BE2C (cell line): Measurements from ENCODE around the gene ACE2. TPM values are rescaled to one million over a fixed set of nuclear protein-coding genes. Genes with fewer than 3 reads are reported as not detected.
"Not testable (repeated sequence)": the region's sequence is repeated elsewhere in the genome, so short reads cannot be mapped to it uniquely, and the experiment has no call there.

Source experiments
- DNase-seq: peaks from one replicate; pipeline ENCODE4 v3.0.0-alpha.2; 2020
- H3K27me3 ChIP-seq: fragments of 250-450 bp; sonication (Bioruptor Pico); 2 replicates; pipeline ENCODE4 v1.5.1; 2020; ENCODE audit warnings: mild to moderate bottlenecking
- H3K36me3 ChIP-seq: fragments of 250-450 bp; sonication (Bioruptor Pico); 2 replicates; pipeline ENCODE4 v1.5.1; 2020; ENCODE audit warnings: mild to moderate bottlenecking
- H3K4me1 ChIP-seq: fragments of 250-450 bp; sonication (Bioruptor Pico); 2 replicates; pipeline ENCODE4 v1.5.1; 2020
- H3K4me3 ChIP-seq: 2 replicates; pipeline ENCODE4 v1.5.1; 2011; ENCODE audit warnings: low read depth, low read length
- H3K9me3 ChIP-seq: fragments of 250-450 bp; sonication (Bioruptor Pico); 2 replicates; pipeline ENCODE4 v1.5.1; 2020
- polyA plus RNA-seq: library from polyadenylated mRNA; unstranded; fragments of >200 nt; gene quantifications from one replicate; pipeline ENCODE4 v1.2.1, GENCODE V29; 2012; ENCODE audit warnings: low read depth, missing spikeins; ENCODE audit not compliant: insufficient read length, insufficient read depth
- TF ChIP-seq, protein P1 (sequence below): IDR thresholded peaks from 2 replicates; pipeline ENCODE4 v1.5.1; 2012; ENCODE audit warnings: mild to moderate bottlenecking, low read depth, low read length

The ACE2 gene
- polyA plus RNA-seq = not detected

DNA sequence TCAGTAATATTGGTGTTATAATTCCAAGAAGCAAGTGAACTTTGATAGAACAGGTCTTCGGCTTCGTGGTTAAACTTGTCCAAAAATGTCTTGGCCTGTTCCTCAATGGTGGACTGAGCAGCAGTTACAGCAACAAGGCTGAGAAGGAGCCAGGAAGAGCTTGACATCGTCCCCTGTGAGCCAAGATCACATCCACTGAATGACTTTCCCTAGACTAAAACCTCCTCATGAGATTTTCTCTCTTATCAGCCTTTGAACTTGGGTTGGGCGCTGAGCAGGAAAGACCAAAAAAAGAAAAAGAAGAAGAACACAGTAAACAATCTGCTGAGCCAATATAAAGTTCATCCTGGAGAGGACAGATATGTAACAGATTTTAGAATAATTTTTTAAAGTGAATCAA is at the start of gene ACE2:
ACE2 (minus strand) TSS at position 216 of the 400 bp plus-strand sequence; CDS start at position 167, 49 bp downstream.
- Histone ChIP-seq H3K27me3 (no peaks in the 10 kb centered on the region), H3K36me3 (no peaks in the 10 kb centered on the region), H3K9me3 (no peaks in the 10 kb centered on the region), H3K4me1 (no peaks in the 10 kb centered on the region), H3K4me3 (no peak within 1 kb of the TSS)
- TF ChIP-seq, protein P1, sequence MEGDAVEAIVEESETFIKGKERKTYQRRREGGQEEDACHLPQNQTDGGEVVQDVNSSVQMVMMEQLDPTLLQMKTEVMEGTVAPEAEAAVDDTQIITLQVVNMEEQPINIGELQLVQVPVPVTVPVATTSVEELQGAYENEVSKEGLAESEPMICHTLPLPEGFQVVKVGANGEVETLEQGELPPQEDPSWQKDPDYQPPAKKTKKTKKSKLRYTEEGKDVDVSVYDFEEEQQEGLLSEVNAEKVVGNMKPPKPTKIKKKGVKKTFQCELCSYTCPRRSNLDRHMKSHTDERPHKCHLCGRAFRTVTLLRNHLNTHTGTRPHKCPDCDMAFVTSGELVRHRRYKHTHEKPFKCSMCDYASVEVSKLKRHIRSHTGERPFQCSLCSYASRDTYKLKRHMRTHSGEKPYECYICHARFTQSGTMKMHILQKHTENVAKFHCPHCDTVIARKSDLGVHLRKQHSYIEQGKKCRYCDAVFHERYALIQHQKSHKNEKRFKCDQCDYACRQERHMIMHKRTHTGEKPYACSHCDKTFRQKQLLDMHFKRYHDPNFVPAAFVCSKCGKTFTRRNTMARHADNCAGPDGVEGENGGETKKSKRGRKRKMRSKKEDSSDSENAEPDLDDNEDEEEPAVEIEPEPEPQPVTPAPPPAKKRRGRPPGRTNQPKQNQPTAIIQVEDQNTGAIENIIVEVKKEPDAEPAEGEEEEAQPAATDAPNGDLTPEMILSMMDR = no peak
- DNase-seq = no peak

DNA sequence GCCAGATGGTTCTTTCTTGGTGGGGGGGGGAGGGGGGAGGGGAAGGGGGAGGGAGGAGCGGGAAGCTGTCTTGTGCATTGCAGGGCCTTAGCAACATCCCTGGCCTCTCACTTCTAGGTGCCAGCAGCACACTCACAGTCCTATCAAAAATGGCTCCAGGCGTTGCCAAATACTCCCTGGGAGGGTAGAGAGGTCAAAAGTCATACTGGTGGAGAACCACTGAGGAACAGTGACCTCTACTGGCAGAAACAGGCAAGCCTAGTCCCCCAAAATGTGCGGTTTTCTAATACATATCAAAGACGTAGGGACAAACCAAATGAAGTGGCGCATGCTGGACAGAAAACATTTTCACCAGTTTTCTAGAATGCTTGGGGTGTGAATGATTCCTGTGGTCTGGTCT is 46.8 kb upstream of the ACE2 start:
- not testable (repeated sequence) for H3K36me3 ChIP-seq, DNase-seq, H3K9me3 ChIP-seq, H3K4me1 ChIP-seq, H3K4me3 ChIP-seq, H3K27me3 ChIP-seq

DNA sequence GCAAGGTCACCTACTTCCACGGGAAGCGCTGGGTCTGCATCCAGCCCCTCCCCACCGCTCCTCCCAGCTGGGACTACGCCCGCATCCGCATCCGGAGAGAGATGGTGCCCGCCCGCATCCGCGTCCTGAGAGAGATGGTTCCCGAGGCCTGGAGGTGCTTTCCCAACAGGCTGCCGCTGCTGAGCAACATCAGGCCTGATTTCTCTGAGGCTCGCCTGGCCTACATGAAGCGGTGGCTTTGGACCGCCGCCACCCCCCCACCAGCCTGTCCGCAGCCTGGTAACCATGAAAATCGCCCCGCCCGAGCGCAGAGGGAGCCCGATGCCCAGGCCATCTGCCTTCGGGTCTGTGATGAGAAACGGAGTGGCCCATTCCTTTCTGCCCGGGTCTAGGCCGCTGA is 45.8 kb upstream of the ACE2 start:
- Histone ChIP-seq H3K4me3 (no peak overlapping the region), H3K4me1 (no peaks in the 10 kb centered on the region), H3K27me3 (no peaks in the 10 kb centered on the region), H3K9me3 (no peaks in the 10 kb centered on the region), H3K36me3 (no peaks in the 10 kb centered on the region)
- TF ChIP-seq, protein P1 = no peak
- no peak for DNase-seq

DNA sequence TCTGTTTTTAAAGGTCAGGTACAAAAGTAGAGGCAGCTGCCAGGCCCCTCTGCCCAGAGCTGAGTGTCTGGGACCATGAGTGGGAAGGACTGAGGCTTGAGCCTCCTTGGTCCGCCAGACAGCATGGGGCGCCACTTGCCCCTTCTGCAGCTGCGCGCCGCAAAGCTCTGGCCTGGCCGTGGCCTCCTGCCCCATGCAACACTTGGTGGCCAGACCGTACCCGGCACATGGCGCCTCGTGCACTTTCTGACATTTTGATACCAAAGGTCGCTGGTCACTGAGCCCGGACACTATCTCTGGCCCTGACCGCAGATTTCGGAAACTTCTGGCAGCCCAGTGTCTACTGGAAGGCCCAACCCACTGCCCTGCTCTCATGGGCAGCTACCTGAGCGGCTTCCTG is 45.3 kb upstream of the ACE2 start:
- TF ChIP-seq, protein P1 = no peak
- Histone ChIP-seq H3K36me3 (no peaks in the 10 kb centered on the region), H3K4me1 (no peaks in the 10 kb centered on the region), H3K9me3 (no peaks in the 10 kb centered on the region), H3K4me3 (no peak overlapping the region), H3K27me3 (no peaks in the 10 kb centered on the region)
- no peak for DNase-seq

DNA sequence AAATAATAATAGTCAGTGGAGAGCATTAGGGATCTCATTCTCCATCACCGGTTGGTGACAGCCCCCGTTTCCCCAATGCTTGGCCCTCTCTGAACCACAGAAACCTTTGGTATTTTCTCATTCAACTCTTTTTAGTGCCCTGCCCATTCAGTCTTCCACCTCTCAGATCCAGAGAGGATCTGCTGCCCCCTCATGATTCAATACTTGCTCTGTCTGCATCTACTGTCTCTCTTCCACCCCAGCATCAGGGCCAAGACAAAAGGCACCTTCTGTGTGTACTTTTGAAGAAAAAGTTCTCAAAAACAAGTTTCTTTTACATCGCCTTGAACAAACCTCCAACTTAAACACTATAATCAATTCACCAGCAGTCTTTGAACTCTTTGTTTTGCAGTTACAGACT is 44.5 kb upstream of the ACE2 start:
- no peak for DNase-seq
- Histone ChIP-seq H3K4me3 (no peak overlapping the region), H3K4me1 (no peaks in the 10 kb centered on the region), H3K36me3 (no peaks in the 10 kb centered on the region), H3K9me3 (no peaks in the 10 kb centered on the region), H3K27me3 (no peaks in the 10 kb centered on the region)
- TF ChIP-seq, protein P1 = no peak

DNA sequence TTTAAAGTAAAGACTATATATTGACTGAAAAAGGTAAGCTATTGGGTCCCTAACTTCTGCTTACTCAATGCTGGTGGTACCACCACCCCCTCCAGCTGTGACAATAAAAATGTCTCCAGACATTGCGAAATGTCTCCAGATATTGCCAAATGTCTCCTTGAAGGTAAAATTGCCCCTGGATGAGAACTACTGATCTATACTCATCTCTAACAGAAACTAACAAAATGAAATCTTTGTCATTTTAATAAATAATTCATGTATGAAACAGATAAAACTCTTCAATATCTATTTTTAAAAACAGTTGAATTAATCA is 43.8 kb upstream of the ACE2 start:
- TF ChIP-seq, protein P1 = no peak
- no peak for DNase-seq

More for the DNA sequence above, 43.8 kb upstream of the ACE2 start:
- Histone ChIP-seq H3K9me3 (no peaks in the 10 kb centered on the region), H3K27me3 (no peaks in the 10 kb centered on the region), H3K4me3 (no peak overlapping the region), H3K36me3 (no peaks in the 10 kb centered on the region), H3K4me1 (no peaks in the 10 kb centered on the region)
